GM23338 (cell line): Measurements from ENCODE around the gene PPCDC. TPM values are rescaled to one million over a fixed set of nuclear protein-coding genes. Genes with fewer than 3 reads are reported as not detected.

Source experiments
- ATAC-seq: fragments of 200-7000 bp; cut with Tn5 transposase; 3 replicates; pipeline ENCODE4 v1.9.1; 2020
- DNase-seq: peaks from one replicate; pipeline ENCODE4 v3.0.0-alpha.2; 2015; ENCODE audit warnings: low spot score
- H2AFZ ChIP-seq: fragments of 200-600 bp; sonication (generic); 2 replicates; pipeline ENCODE4 v1.8.0; 2016; ENCODE audit warnings: antibody characterized with exemption, mild to moderate bottlenecking, moderate library complexity
- H3F3A ChIP-seq: fragments of 200-600 bp; sonication (generic); replicated peaks from 2 replicates; pipeline ENCODE4 v1.8.0; 2017; ENCODE audit warnings: antibody characterized with exemption, mixed run types, low read depth
- H3K27ac ChIP-seq: fragments of 200-600 bp; sonication (generic); 2 replicates; pipeline ENCODE4 v1.6.1; 2016; ENCODE audit warnings: low read depth
- H3K27me3 ChIP-seq: fragments of 200-600 bp; sonication (generic); 2 replicates; pipeline ENCODE4 v1.8.0; 2016; ENCODE audit warnings: mild to moderate bottlenecking, mixed run types, moderate library complexity; ENCODE audit not compliant: insufficient read depth
- H3K36me3 ChIP-seq: fragments of 200-600 bp; sonication (generic); 2 replicates; pipeline ENCODE4 v1.8.0; 2016; ENCODE audit warnings: mild to moderate bottlenecking; ENCODE audit not compliant: insufficient read depth
- H3K4me1 ChIP-seq: fragments of 200-600 bp; sonication (generic); 2 replicates; pipeline ENCODE4 v1.8.0; 2016; ENCODE audit warnings: mild to moderate bottlenecking, moderate library complexity; ENCODE audit not compliant: insufficient read depth
- H3K4me2 ChIP-seq: fragments of 200-600 bp; sonication (generic); 2 replicates; pipeline ENCODE4 v1.7.1; 2017; ENCODE audit warnings: mixed run types
- H3K4me3 ChIP-seq: fragments of 200-600 bp; sonication (generic); 2 replicates; pipeline ENCODE4 v1.6.1; 2016; ENCODE audit warnings: mixed run types
- H3K79me2 ChIP-seq: fragments of 200-600 bp; sonication (generic); replicated peaks from 2 replicates; pipeline ENCODE4 v1.8.0; 2017; ENCODE audit warnings: mild to moderate bottlenecking; ENCODE audit not compliant: insufficient read depth
- H3K9me2 ChIP-seq: fragments of 200-600 bp; sonication (generic); 2 replicates; pipeline ENCODE4 v1.8.0; 2017; ENCODE audit not compliant: insufficient read depth
- H4K20me1 ChIP-seq: fragments of 200-600 bp; sonication (generic); replicated peaks from 2 replicates; pipeline ENCODE4 v1.8.0; 2017; ENCODE audit warnings: mild to moderate bottlenecking; ENCODE audit not compliant: insufficient read depth
- H3K27ac Mint-ChIP-seq: 2 replicates; pipeline ENCODE4 v1.8.0; 2020; ENCODE audit warnings: inconsistent platforms, mild to moderate bottlenecking, moderate library complexity, mixed read lengths
- H3K27me3 Mint-ChIP-seq: 3 replicates; pipeline ENCODE4 v1.8.0; 2022; ENCODE audit warnings: low read depth, mild to moderate bottlenecking, moderate library complexity, mixed read lengths, inconsistent platforms; ENCODE audit not compliant: insufficient read depth, poor library complexity
- H3K36me3 Mint-ChIP-seq: 3 replicates; pipeline ENCODE4 v1.8.0; 2021; ENCODE audit warnings: low read depth, mild to moderate bottlenecking, inconsistent platforms, moderate library complexity, mixed read lengths
- H3K4me1 Mint-ChIP-seq: 3 replicates; pipeline ENCODE4 v1.8.0; 2020; ENCODE audit warnings: mild to moderate bottlenecking, inconsistent platforms, mixed read lengths
- H3K4me3 Mint-ChIP-seq: 3 replicates; pipeline ENCODE4 v1.8.0; 2021; ENCODE audit warnings: moderate library complexity, mild to moderate bottlenecking, inconsistent platforms, mixed read lengths
- H3K9me3 Mint-ChIP-seq: 3 replicates; pipeline ENCODE4 v1.8.0; 2020; ENCODE audit warnings: moderate library complexity, mild to moderate bottlenecking, inconsistent platforms, mixed read lengths
- CREB1 ChIP-seq: fragments of 250-450 bp; sonication (Bioruptor Pico); IDR thresholded peaks from 2 replicates; pipeline ENCODE4 v1.5.0; 2020; ENCODE audit warnings: low read depth, mild to moderate bottlenecking, moderate library complexity
- CTCF ChIP-seq, 2 experiments: fragments of 200-600 bp in 1 of 2; sonication (generic) in 1 of 2; conservative IDR thresholded peaks; 2 replicates each; pipeline versions ENCODE4 v1.5.1 to v1.6.1; 2016 to 2017; ENCODE audit warnings: antibody characterized with exemption in 2 of 2, low read depth in 2 of 2, mild to moderate bottlenecking in 2 of 2, moderate library complexity in 1 of 2
- EZH2 ChIP-seq: fragments of 200-600 bp; sonication (generic); IDR thresholded peaks from one replicate; pipeline ENCODE4 v1.8.0; 2017; ENCODE audit warnings: antibody characterized with exemption, mild to moderate bottlenecking, low read depth; ENCODE audit not compliant: unreplicated experiment
- EZH2phosphoT487 ChIP-seq: fragments of 200-600 bp; sonication (generic); IDR thresholded peaks from one replicate; pipeline ENCODE4 v1.8.1; 2018; ENCODE audit warnings: antibody characterized with exemption; ENCODE audit not compliant: unreplicated experiment
- ZNF462 ChIP-seq: fragments of 250-450 bp; sonication (Bioruptor Pico); IDR thresholded peaks from 2 replicates; pipeline ENCODE4 v1.5.0; 2020; ENCODE audit warnings: mild to moderate bottlenecking, moderate library complexity
- polyA plus RNA-seq: library from polyadenylated mRNA; unstranded; fragments of >200 nt; fragmentation: Nextera tagmentation; extraction: Ambion mirVana; gene quantifications from 2 replicates; pipeline ENCODE4 v1.2.1, GENCODE V29; 2016
- total RNA-seq: library from RNA; depleted of rRNA; stranded (reverse); fragments of >200 nt; shearing (Covaris generic); gene quantifications from 2 replicates; pipeline ENCODE4 v1.2.3, GENCODE V29; 2014

The PPCDC gene
- total and polyA plus RNA-seq, 2 experiments from 2014 or later: 17.8 to 40.2 TPM

GRCh38 chr15:75051711-75052110 is 28.3 kb downstream of the PPCDC start:
- no peaks in the 10 kb centered on the region for H3F3A ChIP-seq
- H3K4me1 Mint-ChIP-seq: peaks cover 12% of the 10 kb centered on the region; the same call in 2 of the 3 replicates
- H3K4me3 ChIP-seq: no peak overlapping the region
- H3K79me2 ChIP-seq: no peaks in the 10 kb centered on the region
- DNase-seq (no peak), ATAC-seq (no peak)
- peaks cover 10% of the 10 kb centered on the region for H3K27me3 Mint-ChIP-seq
- H4K20me1 ChIP-seq: no peaks in the 10 kb centered on the region; the same call in 1 of the 2 replicates
- H3K9me3 Mint-ChIP-seq: no peaks in the 10 kb centered on the region
- H3K36me3 Mint-ChIP-seq: no peaks in the 10 kb centered on the region
- no peak overlapping the region for H3K4me2 ChIP-seq
- no peaks in the 10 kb centered on the region for H3K27me3 ChIP-seq
- H3K36me3 ChIP-seq: no peaks in the 10 kb centered on the region
- H3K27ac Mint-ChIP-seq: no peak overlapping the region
- no peak overlapping the region for H3K4me3 Mint-ChIP-seq
- H3K4me1 ChIP-seq: peaks cover 5% of the 10 kb centered on the region
- no peak overlapping the region for H2AFZ ChIP-seq
- H3K9me2 ChIP-seq: no peaks in the 10 kb centered on the region
- no peak for TF ChIP-seq CREB1 (CRISPR knock-in tag)
- H3K27ac ChIP-seq: no peak overlapping the region

- no peak overlapping the region for H3K27ac Mint-ChIP-seq
- H3K4me3 Mint-ChIP-seq: no peak overlapping the region
- no peaks in the 10 kb centered on the region for H3K36me3 ChIP-seq
- H3K4me1 Mint-ChIP-seq: no peaks in the 10 kb centered on the region
- H3K36me3 Mint-ChIP-seq: no peaks in the 10 kb centered on the region
- H3K4me3 ChIP-seq: no peak overlapping the region
- peaks cover 12% of the 10 kb centered on the region for H3K27me3 Mint-ChIP-seq
- H3K27me3 ChIP-seq: no peaks in the 10 kb centered on the region
- H2AFZ ChIP-seq: no peak overlapping the region
- H3K9me2 ChIP-seq: no peaks in the 10 kb centered on the region
- H4K20me1 ChIP-seq: no peaks in the 10 kb centered on the region; the same call in 1 of the 2 replicates
- TF ChIP-seq EZH2phosphoT487: no peak
- no peak for TF ChIP-seq EZH2
- TF ChIP-seq ZNF462 (CRISPR knock-in tag): no peak
- TF ChIP-seq CTCF (conservative IDR thresholded peaks at IDR 0.05; ENCODE audit: low read depth in 2 of 2): no peak
- H3K27ac ChIP-seq: no peak overlapping the region
- DNase-seq (no peak), ATAC-seq (no peak)
- H3K4me2 ChIP-seq: no peak overlapping the region
- no peaks in the 10 kb centered on the region for H3F3A ChIP-seq
- H3K79me2 ChIP-seq: no peaks in the 10 kb centered on the region
- no peaks in the 10 kb centered on the region for H3K9me3 Mint-ChIP-seq
- no peaks in the 10 kb centered on the region for H3K4me1 ChIP-seq
Observed at GRCh38 chr15:75052972-75053747, 29.8 kb downstream of the PPCDC start.
